Left hindlimb (tissue), 1 donor: ENCODE results near the gene CFAP65.

ENCODE experiments used
- DNase-seq: peaks from one replicate; pipeline ENCODE4 v3.0.0-alpha.2; 2018

The CFAP65 gene

DNA sequence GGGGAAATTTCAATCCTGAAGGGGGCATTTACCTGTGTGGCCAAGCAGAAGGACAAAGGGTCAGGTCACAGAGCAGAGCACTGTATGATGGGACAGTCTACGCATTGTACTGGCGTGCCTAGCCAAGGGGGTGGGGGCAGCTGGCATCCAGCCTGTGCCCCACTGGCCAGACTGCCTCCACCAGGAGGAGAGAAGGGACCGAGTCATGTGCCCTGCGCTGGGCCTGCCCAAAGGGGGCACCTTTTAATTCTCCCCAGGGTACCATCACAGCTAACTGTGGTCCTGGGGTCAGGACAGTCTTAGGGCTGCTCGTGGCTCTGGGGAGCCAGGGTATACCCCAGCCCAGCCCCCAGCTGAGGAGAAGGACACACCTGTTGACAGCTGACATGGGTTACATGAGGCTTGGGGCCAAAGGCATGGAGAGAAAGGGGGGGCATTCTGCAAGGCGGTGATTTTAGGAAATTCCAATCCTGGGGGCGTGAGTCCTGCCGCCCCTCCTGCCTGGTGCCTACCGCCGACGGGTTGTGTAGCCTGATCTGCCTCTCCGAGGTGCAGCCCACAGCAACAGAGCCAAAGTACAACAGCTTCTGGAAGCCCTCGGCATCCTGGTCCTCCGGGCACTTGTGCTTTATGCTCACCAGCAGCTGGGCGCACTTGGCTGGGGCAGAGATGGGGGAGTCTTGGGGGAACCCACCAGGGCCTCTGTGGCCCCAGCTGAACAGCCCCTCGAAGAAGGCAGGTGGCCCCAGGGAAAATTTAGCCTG lies 11.0 kb downstream of the CFAP65 start:
- no peak for DNase-seq

DNA sequence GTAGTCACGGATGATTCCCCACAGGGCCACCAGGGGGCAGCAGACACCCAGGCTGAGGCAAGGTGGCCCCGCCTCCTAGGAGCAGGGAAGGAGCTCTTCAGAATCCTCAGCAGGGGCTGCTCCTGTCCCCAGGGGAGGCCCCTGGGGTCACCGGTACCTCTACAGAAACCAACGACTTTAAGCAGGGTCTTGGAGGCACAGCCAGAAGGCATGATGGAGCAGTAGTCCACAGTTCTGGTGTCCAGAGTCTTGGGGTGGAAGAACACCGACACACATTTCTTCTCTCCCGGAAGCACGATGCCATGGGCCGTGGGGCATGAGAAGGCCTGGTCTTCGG lies 11.5 kb downstream of the CFAP65 start:
- DNase-seq, result peak; percentile 79

DNA sequence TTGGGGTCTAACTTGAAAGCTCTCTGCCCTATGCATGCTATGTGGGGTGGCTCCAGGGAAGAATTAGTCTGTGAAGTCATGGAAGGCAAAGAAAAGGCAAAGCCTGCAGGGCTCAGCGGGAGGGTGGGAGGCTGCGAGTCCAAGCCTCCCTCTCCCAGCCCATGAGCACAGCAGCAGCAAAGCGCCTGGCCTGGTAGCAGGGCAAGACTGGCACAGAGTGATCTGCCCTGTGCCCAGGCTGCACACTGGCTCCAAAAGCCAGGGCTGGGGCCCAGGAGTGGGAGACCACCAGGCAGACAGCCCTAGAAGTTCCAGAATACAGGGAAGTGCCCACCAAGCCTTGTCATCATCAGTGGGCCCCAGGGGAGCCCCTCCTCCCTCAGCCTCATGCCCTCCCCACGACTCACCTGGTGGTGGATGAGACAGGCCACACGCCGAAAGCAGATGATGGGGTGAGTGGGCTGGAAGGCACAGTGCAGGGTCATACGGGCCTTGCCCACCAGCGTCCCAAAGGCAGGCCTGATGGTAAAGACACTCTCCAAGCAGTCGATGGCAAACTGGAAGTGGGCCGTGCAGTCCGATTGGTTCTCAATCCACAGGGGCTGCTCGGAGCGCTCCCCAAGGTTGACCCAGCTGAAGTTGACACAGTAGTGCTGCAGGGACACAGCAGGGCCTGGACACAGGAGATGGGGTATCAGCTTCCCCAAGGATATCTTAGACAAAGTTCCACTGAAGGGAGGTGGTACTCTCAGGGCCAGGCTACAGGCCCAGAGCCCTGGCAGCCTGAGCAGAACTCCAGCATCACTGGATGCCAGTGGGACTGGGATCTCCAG lies 12.1 kb downstream of the CFAP65 start:
- DNase-seq, result no peak

- no peak for DNase-seq
Measured at GRCh38 chr2:219028141-219028540, 13.2 kb downstream of the CFAP65 start.

GRCh38 chr2:219027511-219028055 lies 13.7 kb downstream of the CFAP65 start:
- no peak for DNase-seq

DNA sequence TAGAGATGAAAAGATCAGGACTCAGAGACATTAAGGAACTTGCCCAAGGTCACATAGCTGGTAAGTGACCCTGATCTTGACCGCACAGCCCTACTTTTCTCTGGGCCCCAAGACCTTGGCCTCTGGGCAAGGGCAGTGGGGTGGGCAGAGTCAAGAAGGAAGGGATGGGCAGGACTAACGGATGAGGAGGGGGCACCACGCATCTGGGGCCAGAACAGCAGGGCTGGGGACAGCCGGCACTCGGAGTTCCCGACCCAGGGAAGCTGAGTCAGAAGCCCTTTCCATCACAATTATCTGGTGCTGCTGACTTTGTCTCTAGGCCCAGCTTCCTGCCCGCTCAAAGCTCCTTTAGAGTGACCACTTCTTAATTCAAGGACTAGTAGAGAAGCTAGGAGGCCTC lies 14.4 kb downstream of the CFAP65 start:
- DNase-seq, result no peak

DNA sequence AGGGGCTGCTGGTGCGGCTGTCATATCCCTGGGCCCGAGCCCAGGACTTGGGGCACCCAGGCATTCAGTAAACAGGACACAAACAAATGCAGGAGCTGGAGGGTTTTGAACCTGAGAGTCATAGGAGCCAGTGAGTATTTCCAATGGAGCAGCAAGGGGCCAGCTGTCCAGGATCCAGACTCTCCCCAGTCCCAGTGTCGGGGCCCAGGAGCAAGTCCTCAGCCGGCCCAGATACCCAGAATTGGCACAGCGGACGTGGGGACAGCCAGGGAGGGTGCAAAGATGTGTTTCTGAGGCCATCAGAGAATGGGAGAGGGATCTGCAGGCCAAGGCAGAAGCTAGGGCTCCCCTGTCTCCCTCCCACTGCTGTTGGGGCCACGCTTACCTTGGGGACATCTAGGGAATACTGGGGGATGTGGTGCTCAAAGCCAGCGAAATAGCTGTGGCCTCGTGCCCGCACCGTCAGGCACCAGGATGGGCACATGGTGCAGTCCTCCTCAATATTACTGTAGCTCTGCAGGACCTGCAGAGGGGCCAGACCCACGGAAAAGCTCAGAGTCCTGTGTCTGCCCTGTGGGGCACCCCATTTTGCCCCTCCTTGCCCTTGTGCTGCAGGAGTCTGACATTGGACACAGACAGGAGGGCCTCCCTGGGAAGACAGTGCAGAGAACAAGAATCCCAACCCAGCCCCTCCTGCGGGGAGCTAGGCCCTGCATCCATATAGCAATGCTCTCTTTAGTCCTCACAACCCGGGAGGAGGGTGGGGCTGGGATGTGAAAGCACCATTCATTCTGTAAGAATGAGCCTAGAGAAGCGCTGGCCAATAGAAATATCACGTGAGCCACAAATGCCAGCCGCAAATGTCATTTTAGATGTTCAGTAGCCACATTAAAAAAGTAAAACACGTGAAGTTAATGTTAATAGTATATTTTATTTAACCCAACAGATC lies 15.4 kb downstream of the CFAP65 start:
- DNase-seq, result no peak

DNA sequence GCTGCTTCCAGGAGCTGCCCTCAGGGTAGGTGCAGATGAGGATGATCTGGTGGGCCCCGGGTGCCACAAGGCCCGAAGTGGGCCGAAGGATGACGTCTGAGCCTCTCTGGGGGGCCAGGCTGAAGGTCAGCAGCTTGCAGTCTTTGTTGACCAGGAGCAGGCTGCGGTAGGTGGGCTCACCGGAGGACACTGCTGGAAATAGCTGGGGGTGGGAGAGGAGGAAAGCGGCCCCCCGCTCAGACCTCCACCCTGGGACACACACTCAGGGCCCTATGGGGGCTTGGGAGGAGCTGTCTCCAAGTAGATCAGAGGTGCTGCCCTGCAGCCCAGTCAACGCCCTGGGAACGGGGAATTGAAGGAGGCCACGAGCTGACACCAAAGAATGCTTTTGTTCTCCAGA lies 17.3 kb downstream of the CFAP65 start:
- no peak for DNase-seq

DNA sequence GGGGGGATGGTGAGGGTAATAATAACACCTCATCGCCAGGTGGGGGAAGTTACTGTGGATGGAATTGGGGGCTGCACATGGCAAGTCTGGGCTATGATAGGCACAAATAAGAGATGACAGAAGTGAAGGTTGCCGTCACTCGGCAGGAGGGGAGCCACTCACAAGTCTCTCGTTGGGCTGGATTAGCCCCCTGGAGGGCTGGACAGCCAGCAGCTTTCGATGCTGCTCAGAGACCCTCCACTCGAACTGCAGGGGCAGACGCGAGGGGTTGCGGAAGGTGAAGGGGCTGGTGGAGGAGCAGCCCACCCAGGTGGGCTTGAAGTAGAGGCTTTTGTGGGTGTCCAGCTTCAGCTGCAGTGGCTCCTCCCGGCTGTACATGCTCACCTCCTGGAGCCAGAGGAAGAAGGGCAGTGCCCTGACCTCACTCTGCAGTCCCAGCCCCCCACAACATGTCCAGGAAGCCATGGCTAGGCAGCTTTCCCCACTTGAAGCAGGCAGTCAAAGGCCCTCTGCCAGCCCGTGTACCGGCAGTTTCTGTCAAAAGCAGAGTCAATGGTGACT lies 18.2 kb downstream of the CFAP65 start:
- no peak for DNase-seq

DNA sequence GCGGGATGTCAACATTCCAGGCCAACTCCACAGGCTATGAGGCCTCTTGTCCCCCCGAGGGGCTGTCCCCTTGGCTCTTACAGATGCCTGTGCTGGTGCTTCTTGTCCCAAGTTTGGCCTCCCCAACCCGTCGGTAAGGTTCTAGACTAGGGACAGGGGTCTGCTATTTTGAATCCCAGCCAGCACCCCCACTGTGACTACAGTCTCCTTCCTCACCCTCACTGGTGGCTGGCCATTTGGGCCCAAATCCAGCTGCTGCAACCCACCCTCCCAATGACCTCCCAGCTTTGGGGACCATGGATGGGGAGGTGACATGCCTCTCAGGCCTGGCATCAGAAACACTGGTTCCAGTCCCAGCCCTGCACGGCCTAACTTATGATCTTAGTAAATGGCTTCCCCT lies 18.7 kb downstream of the CFAP65 start:
- no peak for DNase-seq

DNA sequence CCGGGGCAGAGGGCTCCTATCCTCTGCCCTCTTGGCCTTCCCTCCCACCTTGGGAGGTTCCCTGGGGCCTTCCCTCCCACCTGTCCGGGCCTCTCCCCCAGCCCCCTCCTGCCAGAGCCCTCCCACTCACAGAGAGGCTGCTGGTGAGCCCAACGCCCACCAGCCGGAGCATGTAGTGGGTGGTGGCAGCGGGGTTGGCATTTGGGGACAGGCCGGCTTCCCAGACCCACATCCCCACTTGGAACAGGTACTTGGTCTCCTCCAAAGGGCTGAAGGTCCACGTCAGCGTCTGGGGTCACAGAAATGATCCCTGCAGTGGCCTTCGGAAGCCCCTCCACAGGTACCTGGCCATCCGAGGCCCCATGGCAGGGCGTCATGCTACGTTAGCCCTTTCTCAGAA lies 19.3 kb downstream of the CFAP65 start:
- no peak for DNase-seq

GRCh38 chr2:219021591-219021990 lies 19.7 kb downstream of the CFAP65 start:
- DNase-seq, result no peak

GRCh38 chr2:219020604-219021365 lies 20.5 kb downstream of the CFAP65 start:
- DNase-seq, result no peak

- no peak for DNase-seq
Measured at GRCh38 chr2:219019436-219019835, 21.9 kb downstream of the CFAP65 start.

DNA sequence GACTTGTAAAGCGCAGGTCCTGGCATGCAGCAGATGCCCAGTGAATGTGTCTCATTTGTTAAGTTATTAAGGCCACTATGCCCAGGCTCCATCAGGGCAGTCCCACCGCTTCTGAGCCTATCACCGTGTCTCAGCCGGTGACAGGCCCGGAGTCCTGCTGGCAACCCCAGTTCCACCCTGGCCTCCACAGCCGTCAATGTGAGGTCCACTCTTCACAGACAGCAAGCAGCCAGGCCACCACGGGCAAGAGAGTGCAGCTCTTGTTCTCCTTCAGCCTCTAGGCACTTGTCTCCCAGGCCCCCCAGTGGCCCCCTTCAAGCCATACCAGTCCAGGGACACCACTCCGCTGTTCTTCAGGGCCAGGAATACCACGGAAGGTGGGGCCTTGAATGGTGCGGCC lies 22.6 kb downstream of the CFAP65 start:
- no peak for DNase-seq

DNA sequence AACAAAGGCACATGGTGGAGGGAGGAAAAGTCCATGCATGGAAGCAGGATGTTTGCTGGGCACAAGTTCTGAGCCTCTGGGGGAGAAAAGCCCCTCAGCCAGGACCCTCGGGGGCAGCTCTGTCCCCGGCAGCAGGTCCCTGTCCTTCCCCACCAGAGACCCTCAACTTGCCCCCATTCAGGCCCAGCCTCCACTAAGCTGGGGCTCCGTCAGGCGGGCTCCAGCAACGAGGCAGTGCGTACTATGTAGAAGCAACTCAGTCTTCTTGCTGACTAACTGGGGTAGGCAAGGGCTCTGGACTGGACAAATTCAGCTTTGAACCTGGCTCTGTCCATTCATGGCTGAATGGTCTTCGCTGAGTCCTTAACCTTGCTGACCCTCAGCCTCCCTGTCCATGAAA lies 23.0 kb downstream of the CFAP65 start:
- no peak for DNase-seq

GRCh38 chr2:219017201-219017931 lies 23.9 kb downstream of the CFAP65 start:
- DNase-seq, result peak; percentile 73

GRCh38 chr2:219016721-219017120 lies 24.6 kb downstream of the CFAP65 start:
- DNase-seq, result no peak

DNA sequence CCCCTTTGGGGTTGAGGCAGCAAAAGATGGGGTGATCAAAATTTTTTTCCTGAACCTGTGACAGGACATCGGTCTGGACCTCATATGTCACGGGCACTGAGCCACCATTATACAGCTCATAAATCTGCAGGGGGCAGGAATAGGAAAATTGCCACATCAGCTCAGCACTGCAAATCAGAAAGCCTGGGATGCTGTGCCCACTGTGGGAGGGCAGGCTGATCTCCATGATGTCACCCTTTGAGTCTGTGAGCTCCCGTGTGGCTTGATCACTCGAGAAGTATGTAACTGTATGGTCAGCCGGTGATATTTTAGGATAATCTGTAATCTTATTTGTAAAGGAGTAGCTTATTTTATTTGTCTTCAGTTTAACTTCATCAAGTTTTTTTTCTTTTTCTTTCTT lies 30.4 kb downstream of the CFAP65 start:
- no peak for DNase-seq

GRCh38 chr2:219010162-219010756 lies 31.1 kb downstream of the CFAP65 start:
- no peak for DNase-seq

- no peak for DNase-seq
Measured at GRCh38 chr2:219009294-219009693, 32.0 kb downstream of the CFAP65 start.
